Aorta (tissue), 5 donors: Measurements from ENCODE around the gene TOX2. TPM values are rescaled to one million over a fixed set of nuclear protein-coding genes. Genes with fewer than 3 reads are reported as not detected.
A peak's percentile ranks its signal among the peaks of the same experiment; 100 is the strongest.

Source experiments
- ATAC-seq: fragments of 200-7000 bp; cut with Tn5 transposase; one replicate; pipeline ENCODE4 v1.9.1; 2022; ENCODE audit warnings: moderate library complexity; ENCODE audit not compliant: low FRiP score
- DNase-seq, 2 donors: peaks; one replicate each; pipeline ENCODE4 v3.0.0-alpha.2; 2020
- H3K27ac ChIP-seq, 2 donors: one replicate each; pipeline ENCODE4 v1.5.1; 2013; ENCODE audit warnings: low read length in 2 of 2, mild to moderate bottlenecking in 2 of 2, moderate library complexity in 2 of 2, control low read depth in 1 of 2, inconsistent platforms in 1 of 2, low read depth in 1 of 2
- H3K27me3 ChIP-seq, 2 donors: one replicate each; pipeline ENCODE4 v1.6.1; 2013; ENCODE audit warnings: control low read depth in 1 of 2, low read length in 1 of 2, mild to moderate bottlenecking in 1 of 2, moderate library complexity in 1 of 2; ENCODE audit not compliant: insufficient read depth in 2 of 2, control insufficient read depth in 1 of 2
- H3K36me3 ChIP-seq, 2 donors: one replicate each; pipeline ENCODE4 v1.6.1; 2013; ENCODE audit warnings: control low read depth in 1 of 2, low read length in 1 of 2, mild to moderate bottlenecking in 1 of 2; ENCODE audit not compliant: insufficient read depth in 2 of 2, control insufficient read depth in 1 of 2
- H3K4me1 ChIP-seq, 2 donors: one replicate each; pipeline ENCODE4 v1.6.1; 2013; ENCODE audit warnings: low read length in 2 of 2, control low read depth in 1 of 2, mild to moderate bottlenecking in 1 of 2, moderate library complexity in 1 of 2; ENCODE audit not compliant: insufficient read depth in 2 of 2, control insufficient read depth in 1 of 2
- H3K4me3 ChIP-seq, 2 donors: one replicate each; pipeline ENCODE4 v1.5.1; 2013; ENCODE audit warnings: low read length in 2 of 2, control low read depth in 1 of 2, mild to moderate bottlenecking in 1 of 2
- H3K9me3 ChIP-seq: one replicate; pipeline ENCODE4 v1.6.1; 2013; ENCODE audit warnings: mild to moderate bottlenecking, low read length; ENCODE audit not compliant: control insufficient read depth
- WGBS, 2 donors: extraction: QIAGEN DNeasy Blood & Tissue Kit; methylation state at CpG; one replicate each; pipeline ENCODE4 v1.1.7; 2013; 5-methylcytosine and 5-hydroxymethylcytosine counted together
- intact Hi-C, 2 donors: fragments of 100-400 bp; cut with DNase I; formaldehyde crosslinking; loops; one replicate each; pipeline versions ENCODE4 v1.14.2 to v1.15.0; 2022
- polyA plus RNA-seq, 2 donors: library from polyadenylated mRNA; stranded (reverse); fragments of 200-250 nt; gene quantifications; one replicate each; pipeline ENCODE4 v1.2.3, GENCODE V29; 2013
- total RNA-seq, 2 donors: library from RNA; stranded (reverse); fragmentation: NEBNext Ultra II Directional; extraction: Animal tissue kit (Norgen Biotek cat#: 25700); gene quantifications; one replicate each; pipeline ENCODE4 v1.2.1, GENCODE V29; 2021
- donor health status: healthy with polysubstance abuse.
- donor health status: Bipolar disorder and iron deficiency.
- donor health status: DM: no; HTN: no; CAD: no.
- donor health status: DM: no; HTN: no; CAD: no.
- donor health status: DM: yes; HTN: yes; CAD: no.

TOX2 gene
- total and polyA plus RNA-seq, 4 donors = 1.1 to 17.2 (median 9.4) TPM

DNA sequence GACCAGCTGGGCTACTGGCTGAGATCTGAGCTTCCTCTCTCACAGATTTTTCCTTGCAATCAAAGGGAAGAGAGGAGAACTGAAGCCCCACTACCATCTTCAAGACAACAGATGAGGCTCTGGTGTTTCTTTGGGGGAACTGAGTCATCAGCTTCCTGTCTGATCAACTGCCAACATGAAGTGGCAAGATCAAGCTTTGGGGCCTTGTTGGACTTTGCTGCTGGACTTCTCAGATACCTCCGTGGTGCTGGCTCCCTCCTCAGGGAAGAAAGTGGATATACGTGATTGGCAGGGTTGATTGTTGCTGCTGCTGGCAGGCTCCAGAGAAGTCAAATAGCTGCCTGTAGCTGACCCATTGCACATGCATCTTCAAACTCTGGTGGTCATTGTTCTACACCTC is 3.6 kb upstream of the TOX2 start:
- intact Hi-C loops = loop anchor here in 1 of 2 donors (5.0 kb wide), 2 partner anchors 69 to 159 kb away; no protein-coding TSS in a partner anchor
- no peak overlapping the region for H3K27ac ChIP-seq
- no peaks in the 10 kb centered on the region for H3K27me3 ChIP-seq
- H3K36me3 ChIP-seq = no peaks in the 10 kb centered on the region
- ATAC-seq (no peak), DNase-seq (no peak)
- 10 to 18% methylated on average over 2 of the region's 2 CpGs for WGBS, 2 donors
- peaks cover 4% of the 10 kb centered on the region for H3K9me3 ChIP-seq
- no peaks in the 10 kb centered on the region for H3K4me1 ChIP-seq
- no peak overlapping the region for H3K4me3 ChIP-seq

DNA sequence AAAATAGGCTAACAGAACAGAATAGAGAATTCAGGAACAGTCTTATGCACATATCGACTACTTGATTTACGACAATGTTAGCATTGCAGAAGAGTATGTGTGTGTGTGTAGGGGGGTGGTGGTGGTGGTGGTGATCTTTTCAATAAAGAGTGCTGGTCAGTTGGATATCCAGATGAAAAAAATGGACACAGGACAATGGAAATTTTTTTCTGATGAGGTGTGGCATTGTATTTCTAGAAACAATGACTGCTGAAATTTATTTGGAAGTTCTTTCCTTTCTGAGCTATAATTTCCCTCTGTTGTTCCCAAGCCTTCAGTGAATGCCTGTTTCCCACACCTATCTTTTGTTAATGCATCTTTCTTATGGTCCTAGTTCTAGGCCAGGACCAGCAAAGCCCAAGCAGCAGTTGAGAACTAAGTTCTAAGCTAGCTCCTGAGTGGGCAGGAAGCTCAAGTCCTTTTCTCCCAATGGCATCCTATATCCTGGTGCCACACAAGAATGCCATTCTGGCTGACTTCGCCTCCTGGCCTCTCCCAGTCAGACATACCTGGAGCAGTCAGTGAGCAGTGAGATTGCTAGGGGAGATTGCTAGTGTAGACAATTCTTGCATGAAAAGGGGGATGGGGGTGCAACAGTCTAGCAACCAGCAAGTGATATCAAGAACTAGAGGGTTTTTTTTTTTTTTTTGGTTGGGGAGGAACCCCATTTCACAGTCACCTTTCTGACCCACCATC is 1.2 kb upstream of the TOX2 start:
- Histone ChIP-seq H3K9me3 (peaks cover 2% of the 10 kb centered on the region), H3K27me3 (no peaks in the 10 kb centered on the region), H3K27ac (no peak overlapping the region), H3K4me3 (no peak overlapping the region), H3K36me3 (no peaks in the 10 kb centered on the region), H3K4me1 (no peaks in the 10 kb centered on the region)
- 98 to 99% methylated on average over 3 of the region's 3 CpGs for WGBS, 2 donors
- intact Hi-C loops = loop anchor here in 1 of 2 donors (5.0 kb wide), 2 partner anchors 71 to 161 kb away; no protein-coding TSS in a partner anchor
- DNase-seq = no peak
- ATAC-seq = no peak

DNA sequence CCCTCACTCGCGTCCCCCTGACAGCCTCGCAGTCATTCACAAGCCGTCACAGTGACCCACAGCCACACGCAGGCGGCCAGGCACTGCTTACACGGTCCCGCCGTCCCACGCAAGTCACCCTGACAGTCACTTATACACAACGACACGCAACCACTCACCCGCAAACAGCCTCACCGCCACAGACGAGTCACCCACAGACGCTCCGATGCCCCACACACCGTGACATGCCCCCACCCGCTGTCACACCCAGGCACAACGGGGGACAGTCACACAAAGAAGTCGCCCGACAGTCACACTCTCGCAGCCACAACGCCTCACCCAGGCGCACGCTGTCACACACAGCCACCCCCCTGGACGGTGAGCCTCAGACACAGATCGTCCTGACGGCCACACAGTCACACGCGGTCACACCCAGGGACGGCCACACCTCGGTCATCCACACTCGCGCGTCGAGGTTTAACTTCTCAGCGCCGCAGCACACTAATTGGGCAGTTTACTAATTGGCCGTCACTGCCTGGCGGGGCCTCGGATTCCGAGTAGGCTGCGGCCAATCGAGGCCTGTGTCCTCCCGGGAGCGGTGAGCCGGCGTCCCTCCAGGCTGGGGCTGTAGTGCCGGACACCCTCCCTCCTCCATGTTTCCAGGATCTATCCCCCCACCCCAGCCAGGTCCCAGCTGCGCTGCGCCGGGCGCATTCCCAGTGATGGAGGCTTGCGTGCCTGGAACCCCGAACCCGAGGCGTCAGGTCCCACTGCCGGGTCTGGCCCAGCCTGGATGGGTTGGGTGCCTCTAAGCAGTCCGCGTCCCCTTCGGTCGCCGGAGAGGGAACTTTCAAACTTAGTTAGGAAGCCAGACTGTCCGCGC is 790 bp downstream of the TOX2 start:
- intact Hi-C loops = loop anchor here in 1 of 2 donors (5.0 kb wide), 2 partner anchors 102 to 167 kb away; no protein-coding TSS in a partner anchor
- 1% methylated on average over 66 of the region's 66 CpGs for WGBS, 2 donors
- DNase-seq (peak; percentile 56 to 80), ATAC-seq (peak; percentile 57)
- Histone ChIP-seq H3K27ac (no peak overlapping the region), H3K27me3 (no peaks in the 10 kb centered on the region), H3K4me3 (peak overlapping the region; percentile 38 to 83), H3K36me3 (no peaks in the 10 kb centered on the region), H3K9me3 (no peaks in the 10 kb centered on the region), H3K4me1 (no peaks in the 10 kb centered on the region)

DNA sequence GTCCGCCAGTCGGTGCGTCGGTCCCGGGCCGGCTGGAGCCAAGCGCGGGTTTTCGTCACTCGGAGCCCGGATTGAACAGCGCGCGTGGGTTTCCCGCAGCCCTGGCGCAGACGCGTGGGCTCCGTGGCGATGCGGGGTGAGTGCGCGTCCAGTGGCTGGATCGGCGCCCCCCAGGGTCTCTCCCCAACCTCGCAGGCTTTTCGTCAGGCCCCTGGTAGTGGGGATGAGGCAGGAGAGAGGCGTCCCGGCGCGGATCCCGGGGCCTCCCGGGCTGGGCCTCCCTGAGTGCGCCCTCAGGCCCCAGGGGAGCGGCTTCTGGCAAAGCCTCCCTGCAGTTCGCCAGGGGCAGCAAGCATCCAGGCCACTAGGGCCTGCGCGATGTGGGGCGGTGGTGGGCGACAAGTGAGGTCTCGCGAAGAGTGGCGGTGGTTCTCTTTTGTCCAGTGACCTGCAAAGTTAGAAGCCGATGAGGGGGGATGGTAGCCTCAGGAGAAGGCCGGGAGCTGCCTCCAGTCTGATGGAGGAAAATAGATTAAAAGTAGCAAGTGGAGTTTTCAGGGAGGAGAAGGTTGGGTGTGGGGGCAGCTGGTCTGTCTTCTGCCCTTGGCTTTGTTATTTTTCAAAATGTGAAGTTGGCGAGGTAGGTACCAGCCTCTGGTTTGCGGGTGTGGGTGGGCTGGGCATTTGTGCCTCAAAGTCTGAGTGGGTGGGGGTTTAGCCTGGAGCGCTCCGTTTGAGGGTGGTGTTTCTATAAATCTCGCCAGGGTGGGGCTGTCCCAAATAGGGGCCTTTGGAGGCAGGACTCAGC is 1.6 kb downstream of the TOX2 start:
- 2% methylated on average over 48 to 50 of the region's 50 CpGs for WGBS, 2 donors
- DNase-seq (peak; percentile 60 to 84), ATAC-seq (peak; percentile 55)
- intact Hi-C loops = loop anchor here in 1 of 2 donors (5.0 kb wide), 2 partner anchors 101 to 166 kb away; no protein-coding TSS in a partner anchor
- Histone ChIP-seq H3K27ac (no peak overlapping the region), H3K9me3 (no peaks in the 10 kb centered on the region), H3K27me3 (no peaks in the 10 kb centered on the region), H3K36me3 (no peaks in the 10 kb centered on the region), H3K4me3 (peak overlapping the region; percentile 2 to 83), H3K4me1 (no peaks in the 10 kb centered on the region)

DNA sequence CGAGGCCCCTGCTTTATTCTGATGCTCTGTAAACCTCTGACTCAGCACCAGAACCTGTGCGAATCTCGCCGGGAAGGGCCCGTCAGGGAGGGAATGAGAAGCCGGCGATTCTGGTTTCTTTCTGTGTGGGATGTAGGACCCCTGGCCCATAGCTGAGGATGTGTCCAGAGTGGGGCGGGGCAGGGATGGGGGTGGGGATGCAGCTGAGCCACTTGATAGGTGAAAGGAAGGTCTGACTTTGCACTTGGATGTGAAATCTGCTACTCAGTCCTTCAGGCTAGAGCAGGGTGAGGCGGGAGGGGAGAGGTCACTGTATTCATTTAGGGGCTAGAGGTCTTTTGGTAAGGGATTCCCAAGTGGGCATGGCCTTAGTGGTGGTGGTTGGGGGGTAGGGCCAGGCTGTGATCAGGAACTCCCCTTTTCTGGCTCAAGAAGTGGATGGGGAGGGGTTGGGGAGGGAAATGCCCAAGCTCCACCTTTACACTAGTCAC is 2.3 kb downstream of the TOX2 start:
- Histone ChIP-seq H3K9me3 (no peaks in the 10 kb centered on the region), H3K27ac (no peak overlapping the region), H3K36me3 (no peaks in the 10 kb centered on the region), H3K4me1 (no peaks in the 10 kb centered on the region), H3K27me3 (no peaks in the 10 kb centered on the region), H3K4me3 (no peak overlapping the region)
- DNase-seq = no peak
- intact Hi-C loops = loop anchor here in 1 of 2 donors (5.0 kb wide), 2 partner anchors 100 to 165 kb away; no protein-coding TSS in a partner anchor
- 34 to 39% methylated on average over 9 of the region's 9 CpGs for WGBS, 2 donors
- no peak for ATAC-seq

DNA sequence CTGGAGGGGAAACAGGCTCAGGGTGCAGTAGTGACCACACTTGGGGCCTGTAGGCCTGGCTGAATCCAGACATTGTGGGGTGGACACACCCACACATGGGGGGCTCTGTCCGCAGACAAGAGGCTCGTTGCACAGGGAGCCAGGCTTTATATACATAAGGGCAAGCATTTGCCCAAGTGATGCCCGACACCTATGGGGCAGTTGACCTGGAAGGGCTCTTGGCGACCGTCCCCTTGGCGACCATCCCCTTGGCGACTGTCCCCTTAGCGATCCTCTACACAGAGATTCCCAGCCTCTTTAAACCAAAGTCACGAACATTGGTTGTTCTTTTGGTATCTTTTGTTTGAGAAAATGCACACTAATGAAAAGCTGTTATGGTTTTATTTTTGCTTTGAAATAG is 2.7 kb downstream of the TOX2 start:
- ATAC-seq (no peak), DNase-seq (no peak)
- WGBS, 2 donors = 90 to 91% methylated on average over 9 of the region's 9 CpGs
- H3K9me3 ChIP-seq = no peaks in the 10 kb centered on the region
- no peak overlapping the region for H3K4me3 ChIP-seq
- no peaks in the 10 kb centered on the region for H3K4me1 ChIP-seq
- H3K27ac ChIP-seq = no peak overlapping the region
- no peaks in the 10 kb centered on the region for H3K36me3 ChIP-seq
- no peaks in the 10 kb centered on the region for H3K27me3 ChIP-seq
- intact Hi-C loops = loop anchor here in 1 of 2 donors (5.0 kb wide), 2 partner anchors 100 to 165 kb away; no protein-coding TSS in a partner anchor

DNA sequence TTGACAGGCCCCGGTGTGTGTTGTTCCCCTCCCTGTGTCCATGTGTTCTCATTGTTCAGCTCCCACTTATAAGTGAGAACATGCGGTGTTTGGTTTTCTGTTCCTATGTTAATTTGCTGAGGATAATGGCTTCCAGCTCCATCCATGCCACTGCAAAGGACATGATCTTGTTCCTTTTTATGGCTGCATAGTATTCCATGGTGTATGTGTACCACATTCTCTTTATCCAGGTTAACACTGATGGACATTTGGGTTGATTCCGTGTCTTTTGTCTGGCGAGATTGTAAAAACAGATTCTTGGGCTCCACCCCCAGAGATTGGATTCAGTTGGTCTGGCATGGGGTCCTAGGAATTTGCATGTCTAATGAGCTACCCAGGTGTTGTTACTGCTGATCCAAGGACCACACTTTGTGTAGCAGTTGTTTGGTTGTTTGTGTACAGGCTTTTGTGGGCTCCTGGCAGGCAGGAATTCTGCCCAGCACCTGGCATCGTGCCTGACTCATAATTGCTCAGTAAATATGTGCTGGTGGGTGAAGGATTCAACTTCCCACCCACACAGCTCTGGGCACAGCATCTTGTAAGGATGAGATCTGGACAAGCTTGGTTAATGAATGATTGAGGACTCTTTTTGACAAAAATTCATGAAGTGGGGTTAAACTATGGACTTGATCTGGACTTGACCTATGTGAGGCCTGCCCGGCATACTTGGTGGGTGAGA is 5.2 kb downstream of the TOX2 start:
- Histone ChIP-seq H3K27me3 (no peaks in the 10 kb centered on the region), H3K9me3 (no peaks in the 10 kb centered on the region), H3K36me3 (no peaks in the 10 kb centered on the region), H3K4me3 (no peak overlapping the region), H3K27ac (no peak overlapping the region), H3K4me1 (no peaks in the 10 kb centered on the region)
- intact Hi-C loops = loop anchor here in 1 of 2 donors (5.0 to 10.0 kb wide), 3 partner anchors 97 to 455 kb away; no protein-coding TSS in a partner anchor
- 87 to 89% methylated on average over 6 of the region's 6 CpGs for WGBS, 2 donors
- DNase-seq (no peak), ATAC-seq (no peak)
